Astrocyte of the hippocampus (primary cell): ENCODE measurements around the gene TSHR.
"Not testable (repeated sequence)": the region's sequence is repeated elsewhere in the genome, so short reads cannot be mapped to it uniquely, and the experiment has no call there.

Experiments
- DNase-seq: peaks from one replicate; pipeline ENCODE4 v3.0.0; 2011; ENCODE audit warnings: low read depth, low spot score

Gene TSHR

GRCh38 chr14:80951491-80951890 lies 3.9 kb upstream of the TSHR start:
- no peak for DNase-seq

- not testable (repeated sequence) for DNase-seq
Observed at GRCh38 chr14:80953211-80953610, 2.2 kb upstream of the TSHR start.

- DNase-seq = peak; percentile 91
Observed at GRCh38 chr14:80954687-80955299, 628 bp upstream of the TSHR start.

GRCh38 chr14:80956102-80956501 lies 681 bp downstream of the TSHR start:
- no peak for DNase-seq

GRCh38 chr14:80956922-80957321 lies 1.5 kb downstream of the TSHR start:
- no peak for DNase-seq

GRCh38 chr14:80957613-80958012 lies 2.2 kb downstream of the TSHR start:
- DNase-seq = no peak

GRCh38 chr14:80958226-80958625 lies 2.8 kb downstream of the TSHR start:
- DNase-seq = no peak

- DNase-seq = no peak
Observed at GRCh38 chr14:80958939-80959338, 3.5 kb downstream of the TSHR start.

GRCh38 chr14:80959496-80959895 lies 4.1 kb downstream of the TSHR start:
- no peak for DNase-seq

- DNase-seq = peak; percentile 41
Observed at GRCh38 chr14:80965037-80965436, 9.6 kb downstream of the TSHR start.

- peak; percentile 71 for DNase-seq
Observed at GRCh38 chr14:80973931-80974641, 18.7 kb downstream of the TSHR start.

GRCh38 chr14:80974679-80975078 lies 19.3 kb downstream of the TSHR start:
- DNase-seq = no peak

- DNase-seq = no peak
Observed at GRCh38 chr14:80977221-80977620, 21.8 kb downstream of the TSHR start.

- DNase-seq = no peak
Observed at GRCh38 chr14:80978403-80978802, 23.0 kb downstream of the TSHR start.

- no peak for DNase-seq
Observed at GRCh38 chr14:80979951-80980350, 24.5 kb downstream of the TSHR start.

- no peak for DNase-seq
Observed at GRCh38 chr14:80981156-80981555, 25.7 kb downstream of the TSHR start.

GRCh38 chr14:80981673-80982072 lies 26.3 kb downstream of the TSHR start:
- no peak for DNase-seq

GRCh38 chr14:80982711-80983110 lies 27.3 kb downstream of the TSHR start:
- DNase-seq = peak; percentile 10

- peak; percentile 85 for DNase-seq
Observed at GRCh38 chr14:80987235-80988032, 32.0 kb downstream of the TSHR start.

- DNase-seq = no peak
Observed at GRCh38 chr14:80988192-80988591, 32.8 kb downstream of the TSHR start.

- no peak for DNase-seq
Observed at GRCh38 chr14:80988735-80989429, 33.5 kb downstream of the TSHR start.

GRCh38 chr14:80992580-80992979 lies 37.2 kb downstream of the TSHR start:
- DNase-seq = no peak
